WTC11 (cell line): ENCODE data around the gene PLAGL1. TPM values are rescaled to one million over a fixed set of nuclear protein-coding genes. Genes with fewer than 3 reads are reported as not detected.

ENCODE experiments used
- ATAC-seq: fragments of 200-7000 bp; cut with Tn5 transposase; 2 replicates; pipeline ENCODE4 v1.10.0; 2021; ENCODE audit warnings: mild to moderate bottlenecking, moderate library complexity
- CTCF ChIA-PET: fragments of 300-600 bp; sonication (Branson Sonifier 250); formaldehyde crosslinking; loops from one replicate; lab custom pipeline; 2021; ENCODE audit warnings: antibody characterized with exemption; lab: Charles Lee
- POLR2A ChIA-PET: fragments of 350-600 bp; sonication (Branson Sonifier 250); formaldehyde crosslinking; loops from one replicate; lab custom pipeline; 2021; ENCODE audit warnings: antibody characterized with exemption; lab: Charles Lee
- DNase-seq: peaks from one replicate; pipeline ENCODE4 v3.0.0; 2021; ENCODE audit warnings: low spot score
- H3K27ac Mint-ChIP-seq: 2 replicates; pipeline ENCODE4 v1.8.0; 2021; ENCODE audit warnings: mixed read lengths
- H3K27me3 Mint-ChIP-seq: 2 replicates; pipeline ENCODE4 v1.8.0; 2021; ENCODE audit warnings: low read depth, mild to moderate bottlenecking, moderate library complexity, mixed read lengths
- H3K36me3 Mint-ChIP-seq: 2 replicates; pipeline ENCODE4 v1.8.0; 2021; ENCODE audit warnings: mixed read lengths
- H3K4me1 Mint-ChIP-seq: 2 replicates; pipeline ENCODE4 v1.8.0; 2022; ENCODE audit warnings: mixed read lengths
- H3K4me3 Mint-ChIP-seq: 2 replicates; pipeline ENCODE4 v1.8.0; 2021; ENCODE audit warnings: mild to moderate bottlenecking, moderate library complexity, mixed read lengths
- H3K9me3 Mint-ChIP-seq: 2 replicates; pipeline ENCODE4 v1.8.0; 2021; ENCODE audit warnings: mixed read lengths
- ATF1 ChIP-seq: sonication (generic); formaldehyde crosslinking; IDR thresholded peaks from 2 replicates; pipeline ENCODE4 v1.8.1; 2023; ENCODE audit warnings: mild to moderate bottlenecking, moderate library complexity, missing genetic modification reagents
- ESRRA ChIP-seq: sonication (generic); formaldehyde crosslinking; IDR thresholded peaks from 2 replicates; pipeline ENCODE4 v1.8.1; 2022; ENCODE audit warnings: mild to moderate bottlenecking, missing genetic modification reagents, borderline replicate concordance
- FOXJ3 ChIP-seq: sonication (generic); formaldehyde crosslinking; IDR thresholded peaks from 2 replicates; pipeline ENCODE4 v1.9.0; 2021; ENCODE audit warnings: missing genetic modification reagents, mild to moderate bottlenecking, borderline replicate concordance
- GTF2I ChIP-seq: fragments of 250-450 bp; sonication (Bioruptor Pico); conservative IDR thresholded peaks from 2 replicates; pipeline ENCODE4 v1.4.0; 2021; ENCODE audit warnings: mild to moderate bottlenecking
- JAZF1 ChIP-seq: fragments of 250-450 bp; sonication (Bioruptor Pico); IDR thresholded peaks from 2 replicates; pipeline ENCODE4 v1.9.0; 2021; ENCODE audit warnings: moderate library complexity, mild to moderate bottlenecking, inconsistent platforms
- KAT7 ChIP-seq: sonication (generic); formaldehyde crosslinking; IDR thresholded peaks from 2 replicates; pipeline ENCODE4 v1.8.1; 2023; ENCODE audit warnings: missing genetic modification reagents, mild to moderate bottlenecking, borderline replicate concordance
- NR3C1 ChIP-seq: sonication (generic); formaldehyde crosslinking; conservative IDR thresholded peaks from 2 replicates; pipeline ENCODE4 v1.8.1; 2023; ENCODE audit warnings: low read depth, mild to moderate bottlenecking, missing genetic modification reagents
- ZNF423 ChIP-seq: fragments of 250-450 bp; sonication (Bioruptor Pico); IDR thresholded peaks from 2 replicates; pipeline ENCODE4 v2.1.2; 2022; ENCODE audit warnings: mild to moderate bottlenecking, moderate library complexity
- total RNA-seq: library from RNA; stranded (reverse); gene quantifications from 3 replicates; pipeline ENCODE4 v1.2.3, GENCODE V29; 2021
- TF ChIP-seq, protein P1 (sequence below): sonication (generic); formaldehyde crosslinking; IDR thresholded peaks from 2 replicates; pipeline ENCODE4 v1.8.0; 2022; ENCODE audit warnings: mild to moderate bottlenecking, missing genetic modification reagents
- TF ChIP-seq, protein P2 (sequence below): fragments of 250-450 bp; sonication (Bioruptor Pico); IDR thresholded peaks from 2 replicates; pipeline ENCODE4 v1.8.0; 2021; ENCODE audit warnings: mild to moderate bottlenecking
- TF ChIP-seq, protein P3 (sequence below): sonication (generic); formaldehyde crosslinking; IDR thresholded peaks from 2 replicates; pipeline ENCODE4 v1.8.1; 2023; ENCODE audit warnings: mild to moderate bottlenecking, missing genetic modification reagents, moderate library complexity
- TF ChIP-seq, protein P4 (sequence below): fragments of 250-450 bp; sonication (Bioruptor Pico); IDR thresholded peaks from 2 replicates; pipeline ENCODE4 v1.9.0; 2021; ENCODE audit warnings: moderate library complexity, mild to moderate bottlenecking, inconsistent platforms, borderline replicate concordance
- TF ChIP-seq, protein P5 (sequence below): sonication (generic); formaldehyde crosslinking; IDR thresholded peaks from 2 replicates; pipeline ENCODE4 v1.8.0; 2022; ENCODE audit warnings: mild to moderate bottlenecking, missing genetic modification reagents
- TF ChIP-seq, protein P6 (sequence below): sonication (generic); formaldehyde crosslinking; conservative IDR thresholded peaks from 2 replicates; pipeline ENCODE4 v1.8.1; 2023; ENCODE audit warnings: mild to moderate bottlenecking, low read depth, missing genetic modification reagents, moderate library complexity
- TF ChIP-seq, protein P7 (sequence below): fragments of 250-450 bp; sonication (Bioruptor Pico); conservative IDR thresholded peaks from 2 replicates; pipeline ENCODE4 v1.9.0; 2021; ENCODE audit warnings: mild to moderate bottlenecking

Gene PLAGL1
- total RNA-seq, 1 experiment from 2014 or later, result 1.6 TPM

DNA sequence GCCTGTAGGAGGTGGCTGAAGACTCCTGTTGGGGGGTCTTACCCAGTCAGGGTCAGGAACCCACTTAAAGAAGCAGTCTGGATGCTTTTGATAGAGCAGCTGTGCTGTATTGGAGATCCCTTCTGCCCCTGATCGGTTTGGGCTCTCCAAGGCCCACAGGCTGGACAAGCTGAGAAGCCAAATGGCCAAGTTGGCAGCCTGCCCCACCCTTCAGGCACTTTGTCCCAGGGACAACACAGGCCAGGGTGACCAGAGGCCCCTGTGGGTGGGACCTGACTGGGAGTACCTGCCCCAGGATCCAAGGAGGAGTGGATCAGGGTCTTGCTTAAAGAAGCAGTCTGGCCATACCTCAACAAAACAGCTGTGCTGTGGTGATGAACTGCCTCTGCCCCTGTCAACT lies 95.4 kb downstream of the PLAGL1 start:
- peaks cover 19% of the 10 kb centered on the region for H3K36me3 Mint-ChIP-seq
- H3K27me3 Mint-ChIP-seq, result no peaks in the 10 kb centered on the region; the same call in 1 of the 2 replicates
- CTCF ChIA-PET, result no interaction called here
- DNase-seq (no peak), ATAC-seq (no peak)
- no peak overlapping the region for H3K27ac Mint-ChIP-seq
- no peak overlapping the region for H3K4me3 Mint-ChIP-seq
- H3K4me1 Mint-ChIP-seq, result no peaks in the 10 kb centered on the region
- POLR2A ChIA-PET, result no interaction called here
- TF ChIP-seq ATF1, result no peak
- no peak for TF ChIP-seq GTF2I (CRISPR knock-in tag)
- no peak for TF ChIP-seq ZNF423
- TF ChIP-seq, protein P1, sequence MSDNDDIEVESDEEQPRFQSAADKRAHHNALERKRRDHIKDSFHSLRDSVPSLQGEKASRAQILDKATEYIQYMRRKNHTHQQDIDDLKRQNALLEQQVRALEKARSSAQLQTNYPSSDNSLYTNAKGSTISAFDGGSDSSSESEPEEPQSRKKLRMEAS (CRISPR knock-in tag), result no peak
- TF ChIP-seq, protein P2, sequence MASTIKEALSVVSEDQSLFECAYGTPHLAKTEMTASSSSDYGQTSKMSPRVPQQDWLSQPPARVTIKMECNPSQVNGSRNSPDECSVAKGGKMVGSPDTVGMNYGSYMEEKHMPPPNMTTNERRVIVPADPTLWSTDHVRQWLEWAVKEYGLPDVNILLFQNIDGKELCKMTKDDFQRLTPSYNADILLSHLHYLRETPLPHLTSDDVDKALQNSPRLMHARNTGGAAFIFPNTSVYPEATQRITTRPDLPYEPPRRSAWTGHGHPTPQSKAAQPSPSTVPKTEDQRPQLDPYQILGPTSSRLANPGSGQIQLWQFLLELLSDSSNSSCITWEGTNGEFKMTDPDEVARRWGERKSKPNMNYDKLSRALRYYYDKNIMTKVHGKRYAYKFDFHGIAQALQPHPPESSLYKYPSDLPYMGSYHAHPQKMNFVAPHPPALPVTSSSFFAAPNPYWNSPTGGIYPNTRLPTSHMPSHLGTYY, result no peak
- no peak for TF ChIP-seq ESRRA (CRISPR knock-in tag)
- TF ChIP-seq, protein P3, sequence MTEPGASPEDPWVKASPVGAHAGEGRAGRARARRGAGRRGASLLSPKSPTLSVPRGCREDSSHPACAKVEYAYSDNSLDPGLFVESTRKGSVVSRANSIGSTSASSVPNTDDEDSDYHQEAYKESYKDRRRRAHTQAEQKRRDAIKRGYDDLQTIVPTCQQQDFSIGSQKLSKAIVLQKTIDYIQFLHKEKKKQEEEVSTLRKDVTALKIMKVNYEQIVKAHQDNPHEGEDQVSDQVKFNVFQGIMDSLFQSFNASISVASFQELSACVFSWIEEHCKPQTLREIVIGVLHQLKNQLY, result no peak
- TF ChIP-seq FOXJ3 (CRISPR knock-in tag), result no peak
- H3K9me3 Mint-ChIP-seq, result peaks cover 50% of the 10 kb centered on the region

DNA sequence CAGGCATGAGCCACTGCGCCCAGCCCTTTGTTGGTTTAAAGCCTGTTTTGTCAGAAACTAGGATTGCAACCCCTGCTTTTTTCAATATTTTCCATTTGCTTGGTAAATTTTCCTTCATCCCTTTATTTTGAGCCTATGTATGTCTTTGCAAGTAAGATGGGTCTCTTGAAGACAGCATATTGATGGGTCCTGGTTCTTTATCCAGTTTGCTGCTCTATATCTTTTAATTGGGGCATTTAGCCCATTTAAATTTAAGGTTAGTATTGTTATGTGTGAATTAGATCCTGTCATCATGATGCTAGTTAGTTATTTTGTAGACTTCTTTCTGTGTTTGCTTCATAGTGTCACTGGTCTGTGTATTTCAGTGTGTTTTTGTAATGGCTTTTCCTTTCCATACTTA lies 97.0 kb downstream of the PLAGL1 start:
- DNase-seq (no peak), ATAC-seq (no peak)
- TF ChIP-seq, protein P4, sequence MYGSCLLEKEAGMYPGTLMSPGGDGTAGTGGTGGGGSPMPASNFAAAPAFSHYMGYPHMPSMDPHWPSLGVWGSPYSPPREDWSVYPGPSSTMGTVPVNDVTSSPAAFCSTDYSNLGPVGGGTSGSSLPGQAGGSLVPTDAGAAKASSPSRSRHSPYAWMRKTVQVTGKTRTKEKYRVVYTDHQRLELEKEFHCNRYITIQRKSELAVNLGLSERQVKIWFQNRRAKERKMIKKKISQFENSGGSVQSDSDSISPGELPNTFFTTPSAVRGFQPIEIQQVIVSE (CRISPR knock-in tag), result no peak
- TF ChIP-seq, protein P5, sequence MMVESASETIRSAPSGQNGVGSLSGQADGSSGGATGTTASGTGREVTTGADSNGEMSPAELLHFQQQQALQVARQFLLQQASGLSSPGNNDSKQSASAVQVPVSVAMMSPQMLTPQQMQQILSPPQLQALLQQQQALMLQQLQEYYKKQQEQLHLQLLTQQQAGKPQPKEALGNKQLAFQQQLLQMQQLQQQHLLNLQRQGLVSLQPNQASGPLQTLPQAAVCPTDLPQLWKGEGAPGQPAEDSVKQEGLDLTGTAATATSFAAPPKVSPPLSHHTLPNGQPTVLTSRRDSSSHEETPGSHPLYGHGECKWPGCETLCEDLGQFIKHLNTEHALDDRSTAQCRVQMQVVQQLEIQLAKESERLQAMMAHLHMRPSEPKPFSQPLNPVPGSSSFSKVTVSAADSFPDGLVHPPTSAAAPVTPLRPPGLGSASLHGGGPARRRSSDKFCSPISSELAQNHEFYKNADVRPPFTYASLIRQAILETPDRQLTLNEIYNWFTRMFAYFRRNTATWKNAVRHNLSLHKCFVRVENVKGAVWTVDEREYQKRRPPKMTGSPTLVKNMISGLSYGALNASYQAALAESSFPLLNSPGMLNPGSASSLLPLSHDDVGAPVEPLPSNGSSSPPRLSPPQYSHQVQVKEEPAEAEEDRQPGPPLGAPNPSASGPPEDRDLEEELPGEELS (CRISPR knock-in tag), result no peak
- no peak for TF ChIP-seq JAZF1 (CRISPR knock-in tag)
- no peak for TF ChIP-seq NR3C1 (CRISPR knock-in tag)
- TF ChIP-seq, protein P6, sequence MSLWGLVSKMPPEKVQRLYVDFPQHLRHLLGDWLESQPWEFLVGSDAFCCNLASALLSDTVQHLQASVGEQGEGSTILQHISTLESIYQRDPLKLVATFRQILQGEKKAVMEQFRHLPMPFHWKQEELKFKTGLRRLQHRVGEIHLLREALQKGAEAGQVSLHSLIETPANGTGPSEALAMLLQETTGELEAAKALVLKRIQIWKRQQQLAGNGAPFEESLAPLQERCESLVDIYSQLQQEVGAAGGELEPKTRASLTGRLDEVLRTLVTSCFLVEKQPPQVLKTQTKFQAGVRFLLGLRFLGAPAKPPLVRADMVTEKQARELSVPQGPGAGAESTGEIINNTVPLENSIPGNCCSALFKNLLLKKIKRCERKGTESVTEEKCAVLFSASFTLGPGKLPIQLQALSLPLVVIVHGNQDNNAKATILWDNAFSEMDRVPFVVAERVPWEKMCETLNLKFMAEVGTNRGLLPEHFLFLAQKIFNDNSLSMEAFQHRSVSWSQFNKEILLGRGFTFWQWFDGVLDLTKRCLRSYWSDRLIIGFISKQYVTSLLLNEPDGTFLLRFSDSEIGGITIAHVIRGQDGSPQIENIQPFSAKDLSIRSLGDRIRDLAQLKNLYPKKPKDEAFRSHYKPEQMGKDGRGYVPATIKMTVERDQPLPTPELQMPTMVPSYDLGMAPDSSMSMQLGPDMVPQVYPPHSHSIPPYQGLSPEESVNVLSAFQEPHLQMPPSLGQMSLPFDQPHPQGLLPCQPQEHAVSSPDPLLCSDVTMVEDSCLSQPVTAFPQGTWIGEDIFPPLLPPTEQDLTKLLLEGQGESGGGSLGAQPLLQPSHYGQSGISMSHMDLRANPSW (CRISPR knock-in tag), result no peak
- TF ChIP-seq KAT7 (CRISPR knock-in tag), result no peak
- no peaks in the 10 kb centered on the region for H3K4me1 Mint-ChIP-seq
- ChIA-PET POLR2A (no interaction called here), CTCF (no interaction called here)
- H3K36me3 Mint-ChIP-seq, result peaks cover 13% of the 10 kb centered on the region
- H3K27ac Mint-ChIP-seq, result no peak overlapping the region
- H3K4me3 Mint-ChIP-seq, result no peak overlapping the region
- H3K27me3 Mint-ChIP-seq, result no peaks in the 10 kb centered on the region; the same call in 1 of the 2 replicates
- peaks cover 37% of the 10 kb centered on the region for H3K9me3 Mint-ChIP-seq

DNA sequence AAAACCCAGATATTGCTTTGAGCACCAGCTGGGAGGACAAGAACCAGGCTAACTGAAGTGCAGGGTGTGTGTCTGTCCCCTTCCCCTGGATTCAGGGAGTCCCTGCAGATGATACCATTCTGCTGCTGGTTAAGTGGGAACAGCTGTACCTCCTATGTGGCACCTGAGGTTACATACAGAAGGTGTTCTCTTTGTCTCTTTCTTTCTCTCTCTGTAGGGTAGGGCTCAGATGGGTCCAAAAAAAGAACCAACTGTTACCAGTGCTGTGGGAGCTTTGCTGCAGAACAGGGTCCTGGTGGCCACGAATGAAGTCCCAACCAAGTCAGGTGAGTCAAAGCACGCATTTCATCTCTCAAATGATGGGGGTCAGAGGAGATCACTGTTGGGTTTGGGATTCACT lies 105.2 kb downstream of the PLAGL1 start:
- H3K4me1 Mint-ChIP-seq, result no peaks in the 10 kb centered on the region
- ATAC-seq, result no peak
- peaks cover under 1% of the 10 kb centered on the region; the same call in 1 of the 2 replicates for H3K9me3 Mint-ChIP-seq
- ChIA-PET CTCF (interaction anchor here (1.0 kb wide), 1 partner anchor 37 kb away, joined by 3 read pairs; no protein-coding TSS in a partner anchor), POLR2A (no interaction called here)
- no peaks in the 10 kb centered on the region for H3K27me3 Mint-ChIP-seq
- TF ChIP-seq ESRRA (CRISPR knock-in tag), result no peak
- TF ChIP-seq, protein P7, sequence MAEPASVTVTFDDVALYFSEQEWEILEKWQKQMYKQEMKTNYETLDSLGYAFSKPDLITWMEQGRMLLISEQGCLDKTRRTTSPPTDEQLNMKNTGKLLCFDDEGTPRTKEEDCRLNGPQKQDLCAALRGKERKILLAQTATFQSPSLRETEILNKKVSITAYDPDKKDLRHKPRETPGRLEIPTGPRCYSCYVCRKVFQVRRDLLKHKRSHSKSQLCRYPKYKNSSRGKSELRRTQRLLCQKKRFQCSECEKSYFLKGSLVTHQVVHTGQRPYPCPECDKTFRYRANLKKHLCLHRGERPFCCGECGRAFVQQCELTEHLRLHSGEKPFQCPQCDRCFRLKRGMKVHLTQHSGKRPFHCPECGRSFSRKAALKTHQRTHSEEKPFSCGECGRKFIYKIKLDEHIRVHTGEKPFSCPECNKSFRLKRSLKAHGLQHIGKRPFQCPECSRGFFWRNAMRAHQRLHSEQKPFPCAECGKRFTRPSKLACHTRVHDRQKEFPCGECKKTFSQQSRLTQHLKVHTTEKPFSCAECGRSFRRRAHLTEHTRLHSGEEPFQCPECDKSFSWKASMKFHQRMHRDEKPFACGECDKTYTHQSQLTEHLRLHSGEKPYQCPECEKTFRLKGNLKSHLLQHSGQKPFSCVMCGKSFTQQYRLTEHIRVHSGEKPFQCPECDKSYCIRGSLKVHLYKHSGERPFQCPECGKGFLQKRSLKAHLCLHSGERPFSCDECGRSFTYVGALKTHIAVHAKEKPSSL (CRISPR knock-in tag), result no peak
- H3K27ac Mint-ChIP-seq, result no peak overlapping the region
- H3K4me3 Mint-ChIP-seq, result no peak overlapping the region
- DNase-seq, result no peak
- H3K36me3 Mint-ChIP-seq, result no peaks in the 10 kb centered on the region
